GM19438 (cell line): ENCODE data around the gene MYZAP.

Source experiments
- ATAC-seq: cut with Tn5 transposase; IDR thresholded peaks from one replicate; pipeline ENCODE4 v1.9.1; 2021; ENCODE audit warnings: low read depth; ENCODE audit not compliant: unreplicated experiment

MYZAP gene

DNA sequence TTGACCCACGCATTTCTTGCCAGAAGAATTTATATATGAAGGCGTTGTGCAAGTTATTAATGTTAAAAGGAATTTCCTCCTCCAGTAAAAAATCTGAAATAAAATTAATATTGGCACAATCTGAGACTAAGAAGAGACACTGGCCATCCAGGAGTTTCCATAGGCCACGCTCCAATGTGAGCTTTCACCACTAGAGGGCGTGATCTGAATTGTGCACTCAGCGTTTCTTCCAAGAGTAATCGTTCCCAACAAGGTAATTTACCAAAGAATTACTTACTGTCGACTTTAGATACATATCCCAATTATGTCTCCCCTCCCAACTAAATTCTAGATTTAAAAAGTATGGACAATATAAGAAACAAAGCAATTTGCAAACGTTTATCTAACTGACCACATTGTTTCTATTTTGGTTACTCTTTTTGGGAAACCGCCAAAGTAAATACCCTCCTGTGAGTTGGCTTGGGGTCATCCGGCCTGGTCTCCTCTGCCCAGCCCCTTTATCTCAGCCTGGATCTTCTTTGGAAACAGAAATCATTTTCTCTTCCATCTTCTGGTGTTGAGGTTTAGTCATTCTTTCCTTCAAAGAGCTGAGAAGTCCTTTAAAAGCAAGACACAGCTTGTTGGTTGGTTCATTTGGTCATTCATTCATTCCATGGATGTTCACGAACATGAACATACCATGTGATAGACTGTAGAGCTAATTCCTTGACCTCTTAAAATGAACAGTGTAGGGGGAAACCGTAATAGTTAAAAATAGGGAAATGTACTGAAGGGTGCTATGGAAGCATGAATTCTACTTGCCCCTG, 141.0 kb downstream of the MYZAP start:
- ATAC-seq = no peak

- ATAC-seq = no peak
These were observed 143.2 kb downstream of the MYZAP start for GRCh38 chr15:57734860-57735259.
